ENCODE data around the gene SKIL.

SKIL gene

DNA sequence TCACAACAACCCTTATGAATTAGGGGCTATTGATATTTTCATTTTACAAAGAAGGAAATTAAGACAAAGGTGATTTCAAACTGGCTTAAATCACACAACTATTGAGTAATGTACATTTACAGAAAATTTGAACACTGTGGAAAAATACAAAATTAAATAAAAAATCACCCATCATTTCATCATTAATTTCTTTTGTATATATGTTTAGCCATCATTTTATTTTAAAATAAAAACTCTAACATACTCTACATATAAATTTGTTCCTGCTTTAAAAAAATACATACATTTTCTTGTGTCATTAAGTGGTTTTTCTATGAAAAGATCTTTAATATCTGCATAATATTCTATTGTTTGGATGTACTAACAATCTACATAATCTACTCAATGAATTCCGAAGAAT, 81.3 kb downstream of the SKIL start:
- DNase-seq = no peak

DNA sequence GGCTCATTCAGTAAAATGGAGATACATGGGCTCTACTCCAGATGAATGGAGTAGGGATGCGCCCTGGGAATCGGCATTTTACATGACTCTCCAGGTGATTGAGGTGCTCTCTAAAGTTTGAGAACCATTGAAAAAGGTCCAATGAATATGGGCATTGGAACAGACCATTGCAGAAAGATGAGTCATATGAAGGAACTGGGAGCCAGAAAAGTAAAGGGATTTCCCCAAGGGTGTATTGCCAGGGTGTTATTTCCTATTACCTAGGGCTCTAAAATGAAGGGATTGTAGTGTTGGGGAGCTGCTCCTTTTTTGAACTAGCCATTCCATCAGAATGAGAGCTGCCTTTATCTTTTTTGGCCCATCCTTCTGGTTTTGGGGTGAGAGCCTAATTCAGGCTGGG, 82.8 kb downstream of the SKIL start:
- no peak for DNase-seq

DNA sequence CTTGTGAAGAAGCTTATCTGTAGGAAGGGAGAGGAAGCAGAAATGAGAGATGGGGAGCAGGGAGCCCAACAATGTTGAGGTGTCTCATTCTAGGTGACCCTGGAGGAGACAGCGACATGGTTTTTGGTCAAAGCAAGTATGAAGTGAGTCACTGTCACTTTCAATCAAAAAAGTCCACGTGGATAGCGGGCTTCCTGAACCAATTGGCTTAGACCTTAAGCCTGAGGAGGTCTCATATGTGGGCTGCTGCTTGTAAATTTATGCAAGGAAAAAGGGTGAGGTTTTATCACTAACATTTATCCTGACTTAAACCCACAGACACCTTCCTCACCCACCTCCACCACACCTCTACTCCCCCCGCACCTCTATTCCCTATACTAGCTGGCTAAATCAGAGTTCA, 83.9 kb downstream of the SKIL start:
- no peak for DNase-seq

DNA sequence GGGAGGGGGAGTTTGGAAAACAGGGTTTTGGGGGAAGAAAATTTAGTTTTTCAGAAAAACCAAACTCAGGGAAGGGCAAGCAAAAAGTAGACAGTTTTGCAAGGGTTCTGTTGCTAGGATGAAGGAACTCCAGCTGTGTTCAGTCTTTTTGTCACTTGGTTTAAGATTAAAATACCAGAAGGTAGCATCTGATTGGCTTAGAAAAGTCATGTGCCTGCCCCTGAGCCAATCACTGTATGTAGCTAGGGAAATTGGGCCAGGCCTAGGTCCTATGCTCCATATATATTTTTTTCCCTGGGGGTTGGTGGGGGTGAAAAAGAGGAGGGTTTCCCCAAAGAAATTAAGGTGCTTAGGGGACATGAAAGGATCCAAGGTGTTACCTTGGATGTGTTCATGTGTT, 85.4 kb downstream of the SKIL start:
- DNase-seq = no peak

DNA sequence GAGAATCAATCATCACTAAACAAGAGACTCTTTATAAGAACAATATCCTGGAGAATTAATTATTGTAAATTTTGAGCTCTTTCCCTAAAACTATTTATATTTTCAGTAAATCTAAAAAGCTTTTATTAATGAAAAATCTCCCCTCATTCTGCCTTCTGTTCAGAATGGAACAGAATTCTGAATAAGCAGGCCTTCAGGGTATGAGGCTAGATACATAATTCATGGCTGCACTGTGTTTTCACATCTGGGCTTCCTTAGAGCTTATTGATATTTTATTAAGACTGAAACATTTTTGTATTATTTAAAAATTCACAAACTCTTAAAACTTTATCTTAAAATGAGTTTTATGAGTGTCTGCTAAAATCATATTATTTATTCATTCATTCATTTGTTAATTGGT, 85.9 kb downstream of the SKIL start:
- no peak for DNase-seq

Data from islet precursor cell (in vitro differentiated cells).